22Rv1 (cell line): ENCODE data around the gene NUAK1.

Experiments used
- ZFX ChIP-seq: fragments of 450-650 bp; IDR thresholded peaks from 2 replicates; pipeline ENCODE4 v1.6.1; 2017; ENCODE audit warnings: antibody characterized with exemption, borderline replicate concordance
- TF ChIP-seq, protein P1 (sequence below): fragments of 450-650 bp; IDR thresholded peaks from 2 replicates; pipeline ENCODE4 v1.5.1; 2017; ENCODE audit warnings: mild to moderate bottlenecking

DNA sequence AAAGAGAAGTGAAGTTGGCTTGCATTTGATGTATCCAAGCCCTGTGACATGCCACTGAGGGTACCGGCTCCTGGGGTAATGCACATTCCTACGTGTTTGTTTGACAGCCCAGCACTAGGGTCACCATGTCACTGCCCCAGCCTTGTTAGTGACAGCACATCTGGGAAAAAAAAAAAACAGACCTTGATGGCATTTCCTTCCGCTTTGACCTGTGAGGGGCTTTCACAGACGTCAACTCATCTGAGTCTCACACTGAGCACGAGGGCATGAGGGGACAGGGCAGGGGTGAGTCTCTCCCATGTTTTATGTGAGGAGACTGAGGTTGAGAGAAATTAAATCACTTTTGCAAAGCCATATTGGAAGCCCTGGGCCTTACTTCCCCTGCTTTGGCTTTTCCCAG is 111.5 kb downstream of the NUAK1 start:
- TF ChIP-seq, protein P1, sequence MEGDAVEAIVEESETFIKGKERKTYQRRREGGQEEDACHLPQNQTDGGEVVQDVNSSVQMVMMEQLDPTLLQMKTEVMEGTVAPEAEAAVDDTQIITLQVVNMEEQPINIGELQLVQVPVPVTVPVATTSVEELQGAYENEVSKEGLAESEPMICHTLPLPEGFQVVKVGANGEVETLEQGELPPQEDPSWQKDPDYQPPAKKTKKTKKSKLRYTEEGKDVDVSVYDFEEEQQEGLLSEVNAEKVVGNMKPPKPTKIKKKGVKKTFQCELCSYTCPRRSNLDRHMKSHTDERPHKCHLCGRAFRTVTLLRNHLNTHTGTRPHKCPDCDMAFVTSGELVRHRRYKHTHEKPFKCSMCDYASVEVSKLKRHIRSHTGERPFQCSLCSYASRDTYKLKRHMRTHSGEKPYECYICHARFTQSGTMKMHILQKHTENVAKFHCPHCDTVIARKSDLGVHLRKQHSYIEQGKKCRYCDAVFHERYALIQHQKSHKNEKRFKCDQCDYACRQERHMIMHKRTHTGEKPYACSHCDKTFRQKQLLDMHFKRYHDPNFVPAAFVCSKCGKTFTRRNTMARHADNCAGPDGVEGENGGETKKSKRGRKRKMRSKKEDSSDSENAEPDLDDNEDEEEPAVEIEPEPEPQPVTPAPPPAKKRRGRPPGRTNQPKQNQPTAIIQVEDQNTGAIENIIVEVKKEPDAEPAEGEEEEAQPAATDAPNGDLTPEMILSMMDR: no peak
- TF ChIP-seq ZFX: no peak
